ENCODE results near the gene ELN. TPM values are rescaled to one million over a fixed set of nuclear protein-coding genes. Genes with fewer than 3 reads are reported as not detected.
A peak's percentile ranks its signal among the peaks of the same experiment; 100 is the strongest.

ELN gene
- polyA plus RNA-seq, 1 donor (not counting 4 experiments of a cell fraction or from before 2014, with no cell fraction given) = not detected

DNA sequence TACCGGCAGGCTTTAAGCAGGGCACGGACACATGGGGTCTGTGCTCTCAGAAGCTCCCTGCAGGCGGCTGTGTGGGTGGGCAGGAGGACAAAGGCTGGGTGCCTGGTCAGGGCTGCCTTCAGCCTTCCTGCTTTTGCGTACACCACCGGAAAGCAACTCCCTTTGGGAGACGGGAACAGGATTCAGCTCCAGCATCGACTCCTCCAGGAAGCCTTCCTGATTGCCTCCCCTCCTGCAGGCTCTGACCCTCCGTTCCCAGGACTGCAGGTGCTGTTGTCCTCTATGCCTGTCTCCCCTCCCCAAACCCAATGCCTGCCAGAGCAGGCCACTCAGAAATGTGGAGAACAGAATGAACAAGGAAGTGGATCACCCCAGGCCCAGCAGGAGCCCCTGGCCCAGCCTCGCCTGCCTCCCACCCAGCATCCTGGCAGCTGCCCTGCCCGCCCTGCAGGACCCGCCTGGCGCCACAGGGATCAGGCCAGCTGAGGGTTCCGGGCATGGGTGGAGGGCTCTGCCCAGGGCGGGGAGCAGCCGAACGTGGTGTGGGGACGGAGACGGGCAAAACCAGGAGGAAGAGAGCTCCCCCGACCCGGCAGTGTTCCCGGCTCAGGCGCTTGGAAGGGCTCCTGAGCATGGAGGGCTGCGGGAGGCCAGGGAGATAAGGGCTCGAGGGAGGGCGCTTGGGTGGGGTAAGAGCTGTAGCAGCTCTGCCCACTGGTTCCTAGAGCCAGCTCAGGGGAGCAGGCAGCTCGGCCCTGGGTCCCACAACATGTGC is 6.2 kb upstream of the ELN start:
- Histone ChIP-seq H3K36me3 (ENCODE audit: control insufficient read depth in 2 of 2, extremely low read depth in 1 of 2, insufficient read depth in 2 of 2, low read length in 2 of 2) (no peaks in the 10 kb centered on the region), H4K20me1 (ENCODE audit: control insufficient read depth, extremely low read depth, insufficient read depth, low read length) (no peaks in the 10 kb centered on the region), H3K4me1 (ENCODE audit: control insufficient read depth, extremely low read depth, insufficient read depth, low read length) (peaks cover 6% of the 10 kb centered on the region), H3K4me2 (ENCODE audit: control insufficient read depth, extremely low read depth, insufficient read depth, low read depth, low read length) (no peak overlapping the region), H3K4me3 (ENCODE audit: control insufficient read depth in 2 of 3, extremely low read depth in 1 of 3, insufficient read depth in 2 of 3, low read depth in 1 of 3, low read length in 3 of 3) (no peak overlapping the region), H3K79me2 (ENCODE audit: control insufficient read depth, insufficient read depth, low read length) (no peaks in the 10 kb centered on the region), H3K27me3 (ENCODE audit: control insufficient read depth, extremely low read depth, insufficient read depth, low read length) (peaks cover 47% of the 10 kb centered on the region), H2AFZ (ENCODE audit: control insufficient read depth, low read length) (no peak overlapping the region), H3K9me1 (ENCODE audit: control insufficient read depth, extremely low read depth, insufficient read depth, low read length) (no peaks in the 10 kb centered on the region), H3K9ac (ENCODE audit: control insufficient read depth, extremely low read depth, insufficient read depth, low read length) (no peak overlapping the region), H3K27ac (ENCODE audit: control insufficient read depth, insufficient read depth, low read length) (no peak overlapping the region), H3K9me3 (ENCODE audit: control insufficient read depth, low read depth, low read length) (no peaks in the 10 kb centered on the region)
- no peak for DNase-seq (ENCODE audit: low read depth, low spot score)
- TF ChIP-seq CTCF (optimal IDR thresholded peaks at IDR 0.05 in 1 of 3, IDR thresholded peaks at IDR 0.05 in 1 of 3, conservative IDR thresholded peaks at IDR 0.05 in 1 of 3; ENCODE audit: extremely low read depth in 1 of 3, insufficient read depth in 2 of 3, low read length in 3 of 3) (no peak), EZH2 (IDR thresholded peaks at IDR 0.05; ENCODE audit: low read length) (peak; percentile 38)
- no peak for FAIRE-seq
- dilution Hi-C loops (cut with MboI; ENCODE audit: extremely low pct_ligation_motif_present, low sequenced_read_pairs) = no loop called here

- dilution Hi-C loops (cut with MboI; ENCODE audit: extremely low pct_ligation_motif_present, low sequenced_read_pairs) = no loop called here
- no peak overlapping the region for H3K27ac ChIP-seq (ENCODE audit: control insufficient read depth, insufficient read depth, low read length)
- H3K4me3 ChIP-seq (ENCODE audit: control insufficient read depth in 2 of 3, extremely low read depth in 1 of 3, insufficient read depth in 2 of 3, low read depth in 1 of 3, low read length in 3 of 3) = no peak overlapping the region
- DNase-seq (ENCODE audit: low read depth, low spot score) (no peak), FAIRE-seq (no peak)
- no peak overlapping the region for H3K4me2 ChIP-seq (ENCODE audit: control insufficient read depth, extremely low read depth, insufficient read depth, low read depth, low read length)
- no peaks in the 10 kb centered on the region for H3K79me2 ChIP-seq (ENCODE audit: control insufficient read depth, insufficient read depth, low read length)
- no peak overlapping the region for H2AFZ ChIP-seq (ENCODE audit: control insufficient read depth, low read length)
- TF ChIP-seq EZH2 (IDR thresholded peaks at IDR 0.05; ENCODE audit: low read length) (no peak), CTCF (optimal IDR thresholded peaks at IDR 0.05 in 1 of 3, IDR thresholded peaks at IDR 0.05 in 1 of 3, conservative IDR thresholded peaks at IDR 0.05 in 1 of 3; ENCODE audit: extremely low read depth in 1 of 3, insufficient read depth in 2 of 3, low read length in 3 of 3) (no peak)
- no peaks in the 10 kb centered on the region for H3K36me3 ChIP-seq (ENCODE audit: control insufficient read depth in 2 of 2, extremely low read depth in 1 of 2, insufficient read depth in 2 of 2, low read length in 2 of 2)
- no peaks in the 10 kb centered on the region for H4K20me1 ChIP-seq (ENCODE audit: control insufficient read depth, extremely low read depth, insufficient read depth, low read length)
- no peaks in the 10 kb centered on the region for H3K9me3 ChIP-seq (ENCODE audit: control insufficient read depth, low read depth, low read length)
- H3K4me1 ChIP-seq (ENCODE audit: control insufficient read depth, extremely low read depth, insufficient read depth, low read length) = peaks cover 6% of the 10 kb centered on the region
- H3K9me1 ChIP-seq (ENCODE audit: control insufficient read depth, extremely low read depth, insufficient read depth, low read length) = no peaks in the 10 kb centered on the region
- no peak overlapping the region for H3K9ac ChIP-seq (ENCODE audit: control insufficient read depth, extremely low read depth, insufficient read depth, low read length)
- H3K27me3 ChIP-seq (ENCODE audit: control insufficient read depth, extremely low read depth, insufficient read depth, low read length) = peaks cover 53% of the 10 kb centered on the region
These were observed 5.5 kb upstream of the ELN start for GRCh38 chr7:74022507-74022906.
